Endodermal cell (in vitro differentiated cells): ENCODE results near the gene MED13L. TPM values are rescaled to one million over a fixed set of nuclear protein-coding genes. Genes with fewer than 3 reads are reported as not detected.

Source experiments
- DNase-seq: peaks from one replicate; pipeline ENCODE4 v3.0.0-alpha.2; 2017
- H3K27ac ChIP-seq: 2 replicates; pipeline ENCODE4 v1.5.1; 2013; ENCODE audit warnings: mild to moderate bottlenecking, low read depth, low read length, moderate library complexity
- H3K27me3 ChIP-seq: 2 replicates; pipeline ENCODE4 v1.6.1; 2013; ENCODE audit warnings: mild to moderate bottlenecking, low read length, moderate library complexity; ENCODE audit not compliant: insufficient read depth, control insufficient read depth, poor library complexity, severe bottlenecking
- H3K36me3 ChIP-seq: 2 replicates; pipeline ENCODE4 v1.7.0; 2013; ENCODE audit warnings: mild to moderate bottlenecking, low read length, moderate library complexity; ENCODE audit not compliant: control insufficient read depth, insufficient read depth
- H3K4me1 ChIP-seq: one replicate; pipeline ENCODE4 v1.7.0; 2013; ENCODE audit warnings: low read length; ENCODE audit not compliant: control insufficient read depth, insufficient read depth
- H3K4me3 ChIP-seq: 2 replicates; pipeline ENCODE4 v1.5.1; 2013; ENCODE audit warnings: mild to moderate bottlenecking, low read length, moderate library complexity
- H3K9ac ChIP-seq: 2 replicates; pipeline ENCODE4 v1.6.1; 2013; ENCODE audit warnings: mild to moderate bottlenecking, low read length, moderate library complexity; ENCODE audit not compliant: poor library complexity, severe bottlenecking; ENCODE audit errors: extremely low read depth
- H3K9me3 ChIP-seq: 2 replicates; pipeline ENCODE4 v1.6.1; 2013; ENCODE audit warnings: mild to moderate bottlenecking, low read length, moderate library complexity; ENCODE audit not compliant: control insufficient read depth
- H3K27ac Mint-ChIP-seq: 2 replicates; pipeline ENCODE4 v1.8.0; 2020; ENCODE audit warnings: mixed read lengths
- H3K27me3 Mint-ChIP-seq: 2 replicates; pipeline ENCODE4 v1.8.0; 2021; ENCODE audit warnings: mild to moderate bottlenecking, mixed read lengths; ENCODE audit not compliant: insufficient read depth
- H3K36me3 Mint-ChIP-seq: 2 replicates; pipeline ENCODE4 v1.8.0; 2020; ENCODE audit warnings: low read depth, mixed read lengths
- H3K4me1 Mint-ChIP-seq: 2 replicates; pipeline ENCODE4 v1.8.0; 2020; ENCODE audit warnings: mixed read lengths
- H3K4me3 Mint-ChIP-seq: 2 replicates; pipeline ENCODE4 v1.8.0; 2020; ENCODE audit warnings: mild to moderate bottlenecking, moderate library complexity, mixed read lengths
- H3K9me3 Mint-ChIP-seq: 2 replicates; pipeline ENCODE4 v1.8.0; 2020; ENCODE audit warnings: mild to moderate bottlenecking, mixed read lengths
- whole genome bisulfite sequencing, 2 experiments: methylation state at CpG; one replicate each; pipeline versions ENCODE4 v1.1.5 to v1.1.7; 2013; ENCODE audit warnings: missing lambda C conversion rate in 2 of 2, mixed read lengths in 1 of 2; ENCODE audit not compliant: insufficient coverage in 1 of 2, insufficient read length in 1 of 2; 5-methylcytosine and 5-hydroxymethylcytosine counted together
- total RNA-seq, 2 donors: library from RNA; stranded (reverse); fragmentation: NEBNext Ultra II Directional in 1 of 2; extraction: Animal tissue kit (Norgen Biotek cat#: 25700) in 1 of 2; gene quantifications; 2 replicates in 1 of 2; 3 replicates in 1 of 2; pipeline ENCODE4 v1.2.1, GENCODE V29; 2021
- TF ChIP-seq, protein P1 (sequence below): fragments of 200-600 bp; sonication (generic); conservative IDR thresholded peaks from 2 replicates; pipeline ENCODE4 v1.5.0; 2021; ENCODE audit warnings: antibody characterized with exemption, mild to moderate bottlenecking

The MED13L gene
- total RNA-seq, 2 donors from 2014 or later: 101 to 111 TPM

DNA sequence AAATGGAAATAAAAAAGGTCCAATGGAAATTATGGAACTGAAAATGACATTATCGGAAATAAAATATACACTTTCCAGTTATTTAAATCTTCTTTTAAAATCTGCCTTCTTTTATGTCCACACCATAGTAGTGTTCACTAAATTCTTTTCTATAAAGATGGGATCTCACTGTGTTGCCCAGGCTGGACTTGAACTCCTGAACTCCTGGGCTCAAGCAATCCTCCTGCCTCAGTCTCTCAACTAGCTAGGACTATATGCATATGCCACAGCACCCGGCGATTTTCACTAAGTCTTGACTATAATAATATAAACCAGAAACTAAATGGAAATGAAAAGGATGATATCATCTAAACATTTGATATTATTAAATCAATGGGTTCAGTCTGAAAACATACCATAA lies 188.4 kb downstream of the MED13L start:
- Mint-ChIP-seq H3K36me3 (no peaks in the 10 kb centered on the region), H3K27ac (no peak overlapping the region), H3K4me1 (peaks cover 8% of the 10 kb centered on the region), H3K9me3 (no peaks in the 10 kb centered on the region), H3K4me3 (no peak overlapping the region), H3K27me3 (no peaks in the 10 kb centered on the region)
- Histone ChIP-seq H3K4me1 (no peaks in the 10 kb centered on the region), H3K27ac (no peak overlapping the region), H3K9ac (no peak overlapping the region), H3K9me3 (no peaks in the 10 kb centered on the region), H3K36me3 (peaks cover 22% of the 10 kb centered on the region), H3K27me3 (no peaks in the 10 kb centered on the region), H3K4me3 (no peak overlapping the region)
- TF ChIP-seq, protein P1, sequence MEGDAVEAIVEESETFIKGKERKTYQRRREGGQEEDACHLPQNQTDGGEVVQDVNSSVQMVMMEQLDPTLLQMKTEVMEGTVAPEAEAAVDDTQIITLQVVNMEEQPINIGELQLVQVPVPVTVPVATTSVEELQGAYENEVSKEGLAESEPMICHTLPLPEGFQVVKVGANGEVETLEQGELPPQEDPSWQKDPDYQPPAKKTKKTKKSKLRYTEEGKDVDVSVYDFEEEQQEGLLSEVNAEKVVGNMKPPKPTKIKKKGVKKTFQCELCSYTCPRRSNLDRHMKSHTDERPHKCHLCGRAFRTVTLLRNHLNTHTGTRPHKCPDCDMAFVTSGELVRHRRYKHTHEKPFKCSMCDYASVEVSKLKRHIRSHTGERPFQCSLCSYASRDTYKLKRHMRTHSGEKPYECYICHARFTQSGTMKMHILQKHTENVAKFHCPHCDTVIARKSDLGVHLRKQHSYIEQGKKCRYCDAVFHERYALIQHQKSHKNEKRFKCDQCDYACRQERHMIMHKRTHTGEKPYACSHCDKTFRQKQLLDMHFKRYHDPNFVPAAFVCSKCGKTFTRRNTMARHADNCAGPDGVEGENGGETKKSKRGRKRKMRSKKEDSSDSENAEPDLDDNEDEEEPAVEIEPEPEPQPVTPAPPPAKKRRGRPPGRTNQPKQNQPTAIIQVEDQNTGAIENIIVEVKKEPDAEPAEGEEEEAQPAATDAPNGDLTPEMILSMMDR: no peak
- WGBS, 2 experiments: 100% methylated on average over 1 of the region's 3 CpGs; no CpG with 5 or more reads in 1 of the 2 experiments
- no peak for DNase-seq

DNA sequence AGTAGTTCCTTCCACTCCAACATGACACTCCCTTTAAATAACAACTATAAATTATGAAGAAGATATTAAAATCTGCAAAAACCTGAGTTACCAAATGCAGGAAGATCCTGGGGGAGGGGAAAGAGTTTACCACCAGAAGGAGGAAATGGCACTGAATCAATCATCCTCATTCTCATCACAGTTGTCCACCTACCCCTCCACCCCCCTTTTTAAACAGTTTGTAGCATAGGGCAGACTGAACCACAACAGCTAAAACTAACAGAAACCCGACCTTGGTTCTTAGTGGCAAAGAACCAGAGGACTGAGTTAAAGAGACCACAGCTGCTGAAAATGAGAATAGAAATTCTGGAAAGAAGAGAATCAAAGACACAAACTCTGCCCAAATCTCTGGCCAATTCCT lies 189.5 kb downstream of the MED13L start:
- H3K4me1 ChIP-seq: no peaks in the 10 kb centered on the region
- H3K27me3 ChIP-seq: no peaks in the 10 kb centered on the region
- Mint-ChIP-seq H3K27ac (no peak overlapping the region), H3K9me3 (no peaks in the 10 kb centered on the region), H3K4me1 (peaks cover 8% of the 10 kb centered on the region), H3K27me3 (no peaks in the 10 kb centered on the region), H3K4me3 (no peak overlapping the region), H3K36me3 (peaks cover 2% of the 10 kb centered on the region)
- no peak overlapping the region for H3K4me3 ChIP-seq
- no peaks in the 10 kb centered on the region for H3K9me3 ChIP-seq
- 62% methylated on average over 1 of the region's 1 CpG; no CpG with 5 or more reads in 1 of the 2 experiments for WGBS, 2 experiments
- TF ChIP-seq, protein P1: no peak
- peaks cover 19% of the 10 kb centered on the region for H3K36me3 ChIP-seq
- no peak overlapping the region for H3K9ac ChIP-seq
- DNase-seq: no peak
- H3K27ac ChIP-seq: no peak overlapping the region

DNA sequence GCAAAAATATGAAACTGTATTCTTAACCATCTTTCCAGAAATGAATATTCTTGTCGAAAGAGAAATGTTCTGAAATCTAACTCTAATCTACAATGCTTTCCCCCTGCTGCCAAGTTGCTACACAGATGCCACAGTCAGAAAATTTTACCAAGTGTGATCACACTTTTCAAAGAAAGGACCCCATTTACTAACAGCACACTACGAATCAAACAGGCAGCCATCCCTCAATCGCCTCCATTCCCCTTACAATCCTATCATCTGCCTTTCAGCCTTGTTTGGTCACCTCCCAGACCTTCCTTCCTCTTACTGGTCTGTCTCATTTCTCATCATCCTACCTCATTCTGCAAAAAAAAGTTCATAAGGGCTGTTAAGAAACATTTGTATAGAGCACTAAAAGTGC lies 190.1 kb downstream of the MED13L start:
- peaks cover 8% of the 10 kb centered on the region for H3K4me1 Mint-ChIP-seq
- DNase-seq: no peak
- H3K27ac ChIP-seq: no peak overlapping the region
- no peak overlapping the region for H3K27ac Mint-ChIP-seq
- no peaks in the 10 kb centered on the region for H3K9me3 Mint-ChIP-seq
- no peak overlapping the region for H3K4me3 ChIP-seq
- H3K36me3 ChIP-seq: peaks cover 17% of the 10 kb centered on the region
- H3K27me3 Mint-ChIP-seq: no peaks in the 10 kb centered on the region
- H3K9me3 ChIP-seq: no peaks in the 10 kb centered on the region
- H3K4me3 Mint-ChIP-seq: no peak overlapping the region
- no peak overlapping the region for H3K9ac ChIP-seq
- no peaks in the 10 kb centered on the region for H3K4me1 ChIP-seq
- WGBS, 2 experiments: 90 to 96% methylated on average over 3 of the region's 3 CpGs
- TF ChIP-seq, protein P1: no peak
- peaks cover 2% of the 10 kb centered on the region for H3K36me3 Mint-ChIP-seq
- H3K27me3 ChIP-seq: no peaks in the 10 kb centered on the region
